RKO (cell line): ENCODE results near the gene HSD17B12.

Experiments used
- DNase-seq: peaks from one replicate; pipeline ENCODE4 v3.0.0-alpha.2; 2016; ENCODE audit warnings: low spot score

The HSD17B12 gene

DNA sequence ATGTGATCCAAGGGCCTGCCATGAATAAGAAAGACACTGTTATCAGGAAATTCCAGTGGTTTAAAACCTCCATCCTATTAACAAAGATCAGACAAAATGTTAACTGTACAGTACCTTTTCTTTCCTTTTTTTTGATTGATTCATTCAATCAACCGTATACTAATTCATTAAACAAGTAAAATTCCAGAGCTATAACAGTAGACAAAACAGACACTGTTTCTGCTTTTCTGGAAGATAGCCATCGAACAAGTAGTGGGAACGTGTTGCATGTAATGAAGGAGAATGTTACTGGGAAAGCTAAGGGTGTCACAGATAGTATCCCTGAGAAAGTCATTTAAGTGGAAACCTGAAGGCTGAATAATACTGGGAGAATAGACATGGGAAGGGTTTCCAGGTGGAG, 126.4 kb downstream of the HSD17B12 start:
- no peak for DNase-seq

DNA sequence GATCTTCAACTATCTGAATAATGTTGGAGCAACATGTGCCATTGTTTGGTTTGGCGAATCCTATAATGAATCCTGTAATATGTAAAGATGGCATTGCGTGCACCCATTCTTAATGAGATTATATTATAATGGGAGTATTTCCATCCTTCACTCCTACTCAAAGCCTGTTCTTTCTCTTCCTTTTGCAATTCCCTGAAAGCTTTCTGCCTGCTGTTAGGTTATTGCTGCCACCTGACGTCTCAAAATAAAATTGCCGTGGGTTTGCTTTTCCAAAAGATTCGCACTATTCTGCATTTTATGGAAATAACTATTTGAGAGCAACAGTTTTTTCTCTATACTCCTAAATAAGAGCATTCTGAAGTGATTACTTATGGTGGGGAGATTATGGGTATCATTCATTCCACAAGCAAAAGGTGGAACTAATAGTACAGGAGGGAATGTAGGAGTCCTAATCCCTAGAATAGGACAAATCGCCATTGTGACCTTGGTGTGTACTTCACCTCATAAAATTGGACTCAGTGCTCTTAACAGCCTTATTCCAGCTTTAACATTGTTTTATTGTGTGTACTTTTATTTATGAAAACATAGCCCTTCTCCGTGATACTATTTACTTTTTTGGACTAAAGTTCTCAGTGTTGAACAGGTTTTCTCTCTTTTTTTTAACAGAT, 130.5 kb downstream of the HSD17B12 start:
- no peak for DNase-seq

DNA sequence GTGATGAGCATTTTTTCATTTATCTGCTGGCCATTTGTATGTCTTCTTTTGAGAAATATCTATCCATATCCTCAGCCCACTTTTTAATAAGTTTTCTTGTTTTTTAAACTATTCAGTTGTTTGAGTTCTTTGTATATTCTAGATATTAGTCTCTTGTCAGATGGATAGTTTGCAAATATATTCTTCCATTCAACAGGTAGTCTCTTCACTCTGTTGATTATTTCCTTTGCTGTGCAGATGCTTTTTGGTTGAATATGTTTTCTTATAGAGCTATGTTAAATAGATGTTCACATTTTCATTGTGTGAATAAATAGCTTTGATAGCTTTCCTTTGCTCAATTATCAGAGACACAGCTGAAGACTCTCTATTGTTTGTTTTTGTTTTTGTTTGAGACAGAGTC, 131.9 kb downstream of the HSD17B12 start:
- no peak for DNase-seq

DNA sequence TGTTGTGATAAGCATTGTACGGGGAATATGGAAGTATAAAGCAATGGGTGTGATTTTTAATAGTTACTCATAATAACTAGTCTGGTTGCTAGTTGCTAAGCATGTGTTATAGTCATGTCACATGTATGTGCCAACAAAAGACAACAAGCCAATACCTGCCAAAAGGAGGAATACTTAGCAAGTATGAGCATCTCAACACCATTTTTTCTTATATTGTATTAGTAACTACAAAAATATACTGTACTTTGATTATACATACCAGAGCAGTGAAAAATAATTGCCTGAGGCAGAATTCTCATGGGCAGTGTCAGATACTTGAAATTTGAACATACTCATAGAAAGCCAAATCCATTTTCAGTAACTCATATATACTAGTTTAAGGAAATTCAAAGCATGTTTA, 137.7 kb downstream of the HSD17B12 start:
- no peak for DNase-seq

DNA sequence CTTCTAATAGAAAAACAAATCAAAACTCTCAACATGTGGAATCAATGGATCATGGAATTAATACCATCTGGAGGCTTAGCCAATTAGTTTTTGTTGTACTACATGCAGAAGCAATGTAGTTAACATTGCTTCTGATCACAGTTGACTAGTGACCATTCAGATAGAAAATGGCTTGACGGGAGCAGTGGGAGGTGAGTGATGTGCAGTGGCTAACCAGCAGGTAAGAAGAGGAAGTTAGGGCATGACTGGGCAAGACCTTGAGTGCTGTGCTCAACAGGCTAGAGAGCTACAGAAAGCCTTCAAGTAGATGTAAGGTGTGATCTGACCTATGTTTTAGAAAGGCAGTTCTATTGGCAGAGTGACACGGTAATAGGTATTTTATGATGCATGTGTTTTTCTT, 139.4 kb downstream of the HSD17B12 start:
- DNase-seq: no peak

DNA sequence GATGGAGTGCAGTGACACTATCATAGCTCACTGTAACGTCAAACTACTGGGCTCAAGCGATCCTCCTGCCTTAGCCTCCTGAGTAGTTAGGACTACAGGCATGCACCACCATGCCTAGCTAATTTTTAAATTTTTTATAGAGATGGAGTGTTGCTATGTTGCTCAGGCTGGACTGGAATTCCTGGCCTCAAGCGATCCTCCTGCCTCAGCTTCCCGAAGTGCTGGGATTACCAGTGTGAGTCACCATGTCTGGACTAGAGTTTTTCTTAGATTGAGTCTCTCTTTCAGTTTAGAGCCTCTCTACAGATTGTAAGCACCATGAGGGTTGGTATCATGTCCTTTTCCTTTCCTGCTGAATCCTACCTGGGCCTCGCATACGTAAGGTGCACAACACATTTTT, 142.8 kb downstream of the HSD17B12 start:
- no peak for DNase-seq

DNA sequence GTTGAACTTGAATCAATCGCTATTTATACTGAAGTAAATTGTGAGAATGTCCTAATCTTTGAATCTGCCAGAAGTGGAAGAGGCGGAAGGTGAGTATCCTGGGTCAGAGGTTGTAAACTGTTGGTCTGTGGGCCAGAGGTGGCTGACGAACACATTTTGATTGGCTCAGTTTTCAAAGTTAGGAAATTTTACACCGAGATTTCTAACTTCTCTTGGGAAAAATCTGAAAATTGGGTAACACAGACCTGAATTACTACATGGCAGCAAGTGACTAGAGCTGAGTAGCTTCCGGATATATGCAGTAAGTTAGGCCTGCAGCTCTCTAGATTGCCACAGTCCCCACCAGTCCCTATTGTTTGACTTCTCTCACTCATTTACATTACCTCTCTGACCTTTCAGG, 143.3 kb downstream of the HSD17B12 start:
- DNase-seq: no peak

DNA sequence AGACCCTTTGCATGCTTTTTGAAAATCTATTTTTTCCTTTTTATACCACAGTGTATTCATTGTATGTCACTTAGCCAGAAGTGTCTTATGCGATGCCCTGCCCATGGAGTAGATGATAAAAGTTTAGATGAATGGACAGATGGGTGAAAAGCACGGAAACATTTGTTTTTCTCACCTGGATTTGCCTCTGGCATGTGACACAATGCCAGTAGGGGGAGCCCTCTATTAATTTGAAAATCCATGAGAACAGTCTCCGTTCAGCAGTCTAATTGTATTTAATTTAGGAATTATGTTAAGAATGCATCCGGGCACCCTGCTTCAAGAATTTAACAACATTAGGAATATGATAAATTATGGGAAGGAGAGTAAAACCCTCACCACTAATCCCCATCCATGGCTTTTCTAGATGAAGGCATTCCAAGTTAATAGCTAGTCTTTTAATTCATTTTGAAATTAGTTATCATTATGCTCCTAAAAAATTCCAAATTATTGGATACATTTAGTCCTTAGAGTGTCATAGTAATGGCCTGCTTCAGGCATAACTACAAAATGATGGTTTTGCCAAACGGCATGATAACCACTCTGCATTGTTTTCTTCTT, 144.8 kb downstream of the HSD17B12 start:
- DNase-seq: peak; percentile 43

DNA sequence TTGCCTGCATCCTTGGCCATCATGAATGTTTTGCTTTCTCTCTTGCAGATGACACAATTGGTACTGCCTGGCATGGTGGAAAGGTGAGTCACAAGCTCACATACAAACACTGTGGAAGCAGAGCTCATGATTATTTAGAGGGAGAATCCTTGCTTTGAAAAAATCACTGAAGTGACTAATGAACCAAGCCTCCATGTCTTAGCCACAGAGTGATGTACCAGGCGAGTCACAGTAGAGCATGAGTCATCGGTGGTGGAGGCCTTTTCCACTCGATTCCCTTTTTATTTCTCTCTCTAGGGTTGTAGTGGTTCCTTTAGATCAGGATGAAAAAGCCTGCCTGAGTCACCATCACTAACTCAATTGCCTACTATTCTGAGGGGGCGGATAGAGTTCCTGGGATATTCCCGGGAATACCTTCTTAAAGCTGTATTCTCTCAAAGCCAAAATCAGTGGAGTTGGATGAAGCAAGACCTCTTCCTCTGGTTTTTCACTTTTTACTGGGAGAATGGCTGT, 150.4 kb downstream of the HSD17B12 start:
- DNase-seq: peak; percentile 100

DNA sequence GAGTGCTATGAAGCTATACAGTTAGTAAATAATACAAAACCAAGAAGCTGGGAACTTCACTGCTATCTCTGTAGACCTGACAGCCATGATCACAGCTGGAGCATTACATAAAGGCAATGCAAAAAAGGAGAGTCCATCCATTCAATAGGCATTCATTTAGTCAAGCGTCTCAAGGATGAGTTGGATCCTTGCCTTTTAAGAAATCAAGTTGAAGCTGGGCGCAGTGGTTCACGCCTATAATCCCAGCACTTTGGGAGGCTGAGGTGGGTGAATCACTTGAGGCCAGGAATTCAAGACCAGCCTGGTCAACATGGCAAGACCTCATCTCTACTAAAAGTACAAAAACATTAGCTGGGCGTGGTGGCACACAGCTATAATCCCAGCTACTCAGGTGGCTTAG, 152.0 kb downstream of the HSD17B12 start:
- no peak for DNase-seq

DNA sequence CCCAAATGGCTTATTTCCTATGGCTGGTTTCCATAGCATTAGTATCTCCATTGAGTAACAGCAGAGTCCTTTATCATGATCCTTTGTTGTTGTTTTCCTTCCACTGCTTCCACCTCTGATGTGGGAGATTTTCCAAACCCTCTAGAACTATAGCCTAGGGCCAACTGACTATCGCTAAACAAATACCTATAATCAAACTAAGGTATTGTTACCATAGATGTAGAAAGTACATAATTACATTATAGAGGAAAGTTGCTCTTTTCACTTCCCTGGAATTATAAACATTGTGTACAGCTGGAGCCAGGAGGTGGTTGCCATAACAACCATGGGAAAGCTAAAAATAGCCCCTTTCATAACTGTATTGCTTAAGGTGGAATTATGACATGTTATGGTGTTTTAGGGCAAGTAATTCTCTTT, 153.1 kb downstream of the HSD17B12 start:
- no peak for DNase-seq

DNA sequence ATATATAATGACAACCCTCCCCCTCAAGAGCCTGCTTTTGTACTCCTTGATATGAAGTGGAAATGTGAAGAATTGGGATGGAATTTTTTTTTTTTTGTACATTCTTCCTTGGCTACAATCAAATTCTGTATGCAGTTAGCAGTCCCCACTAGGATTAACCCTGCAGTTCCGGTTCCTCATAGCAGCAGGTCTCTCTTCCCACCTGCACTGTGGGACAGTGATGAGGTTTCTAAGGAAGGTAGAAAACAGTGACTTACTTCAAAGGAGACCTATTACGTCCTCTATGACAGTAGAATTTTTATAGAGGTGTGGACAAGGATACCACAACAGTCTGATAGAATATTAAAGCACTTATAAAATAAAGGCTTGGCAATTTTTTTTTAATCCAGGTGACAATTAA, 153.7 kb downstream of the HSD17B12 start:
- no peak for DNase-seq

DNA sequence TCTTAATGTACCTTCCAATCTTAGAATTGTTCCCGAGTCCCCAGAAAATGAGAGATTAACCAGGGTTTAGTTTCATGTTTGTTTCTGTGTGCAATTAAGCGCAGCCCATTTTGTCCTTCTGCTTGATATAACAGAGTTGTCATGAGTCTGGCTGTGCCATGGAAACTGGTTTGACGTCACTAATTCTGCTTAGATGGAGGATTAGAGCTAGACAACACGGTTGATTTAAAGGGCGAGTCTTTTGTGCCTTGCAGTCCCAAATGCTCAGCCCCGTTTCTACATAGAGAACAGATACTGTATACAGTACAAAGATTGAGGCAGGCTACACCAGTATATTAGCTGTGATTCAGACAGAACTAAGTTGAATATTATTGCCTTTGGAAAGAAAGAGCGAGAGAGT, 154.6 kb downstream of the HSD17B12 start:
- DNase-seq: no peak

DNA sequence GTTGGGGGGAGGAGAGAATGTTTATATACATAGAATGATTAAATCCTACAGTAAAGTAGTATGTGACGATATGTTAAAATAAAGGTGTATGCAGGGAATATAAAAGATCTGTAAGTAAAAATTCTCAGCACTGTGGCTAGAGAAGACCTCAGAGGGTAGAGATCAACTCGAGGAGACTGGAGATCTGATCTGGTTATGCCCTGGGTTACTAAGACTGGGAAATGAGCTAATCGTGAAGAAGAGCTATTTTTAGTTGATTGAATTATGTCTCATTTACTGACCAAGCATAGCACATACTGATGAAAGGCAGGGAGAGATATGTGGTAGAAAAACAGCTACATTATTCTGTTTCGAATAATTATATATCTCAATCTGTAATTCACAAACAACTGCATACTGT, 157.3 kb downstream of the HSD17B12 start:
- no peak for DNase-seq

DNA sequence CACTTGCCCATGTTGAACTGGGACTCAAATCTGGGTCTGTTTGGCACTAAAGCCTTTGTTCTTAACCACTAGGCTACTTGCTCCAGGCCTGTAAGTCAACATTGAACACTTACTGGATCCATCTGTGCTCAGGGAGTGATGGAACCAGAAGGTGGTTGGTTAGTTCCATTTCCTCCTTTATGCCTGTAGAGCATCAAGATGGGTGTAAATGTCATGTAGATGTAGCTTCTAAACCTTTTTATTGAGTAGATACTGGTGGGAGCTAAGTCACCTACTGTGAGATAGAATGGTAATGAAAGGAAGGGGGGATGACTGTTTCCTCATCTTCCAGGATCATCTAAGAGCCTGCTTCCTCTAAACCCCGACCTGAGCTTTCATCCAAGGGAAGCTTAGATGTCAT, 161.5 kb downstream of the HSD17B12 start:
- no peak for DNase-seq

DNA sequence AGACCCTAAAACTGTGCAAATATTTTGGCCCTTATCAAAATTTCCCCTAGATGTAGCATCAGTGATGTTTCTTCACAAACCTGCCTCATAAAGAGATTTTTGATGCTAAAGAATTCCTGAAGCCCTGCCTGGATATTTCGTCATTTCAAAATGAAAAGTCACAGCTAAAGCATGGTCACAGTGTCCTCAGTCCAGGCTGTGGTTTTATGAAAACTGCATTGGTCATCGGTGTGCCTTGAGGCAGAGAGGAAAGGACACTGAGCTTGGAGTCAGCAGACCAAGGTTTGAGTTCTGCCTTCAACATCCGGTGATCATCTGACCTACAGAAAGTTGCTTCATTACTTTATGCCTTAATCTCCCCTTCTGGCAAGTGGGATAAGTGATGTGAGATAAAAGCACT, 165.3 kb downstream of the HSD17B12 start:
- DNase-seq: no peak

DNA sequence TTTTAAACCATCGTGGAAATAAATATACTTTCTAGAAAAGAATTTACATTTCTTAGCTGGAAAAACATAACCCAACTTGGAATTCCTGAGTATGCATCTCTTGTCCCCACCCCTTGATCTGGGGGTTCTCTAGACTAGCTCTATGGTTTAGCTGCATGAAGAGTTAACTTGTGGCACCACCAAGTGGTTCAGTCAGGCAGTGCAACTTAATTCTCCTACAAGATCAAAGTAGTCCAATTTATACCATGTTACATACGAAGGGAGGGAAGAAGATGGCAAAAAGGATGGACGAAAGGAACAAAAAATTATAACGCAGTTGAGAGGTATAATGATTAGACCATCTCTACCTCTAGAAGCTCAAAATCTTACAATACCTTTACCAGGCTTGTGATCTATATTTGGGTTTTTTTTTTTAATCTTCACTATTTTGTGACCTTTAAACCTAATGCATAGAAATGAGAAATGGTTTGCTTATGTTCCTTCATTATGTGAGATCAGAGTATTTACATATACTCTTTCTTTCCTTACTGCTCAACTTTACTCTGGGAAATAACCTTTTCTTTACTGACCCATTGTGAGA, 171.6 kb downstream of the HSD17B12 start:
- DNase-seq: peak; percentile 75

DNA sequence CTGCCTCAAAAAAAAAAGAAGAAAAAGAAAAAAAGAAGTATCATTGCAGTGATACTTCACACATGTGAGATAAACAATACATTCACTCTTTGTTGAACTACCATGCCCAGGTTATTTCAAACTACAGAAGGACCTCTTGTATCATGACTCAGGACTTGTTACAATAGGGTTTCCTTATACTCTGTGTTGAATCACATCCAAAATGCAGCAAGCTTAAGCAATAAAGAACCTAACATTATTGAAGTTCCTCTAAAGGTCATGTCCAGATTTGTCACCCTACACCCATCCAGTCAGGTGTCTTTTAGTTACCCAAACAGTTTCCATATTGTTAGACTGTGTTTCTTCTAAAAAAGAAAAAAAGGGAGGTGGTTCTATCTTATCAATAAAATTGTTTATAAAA, 173.2 kb downstream of the HSD17B12 start:
- no peak for DNase-seq

DNA sequence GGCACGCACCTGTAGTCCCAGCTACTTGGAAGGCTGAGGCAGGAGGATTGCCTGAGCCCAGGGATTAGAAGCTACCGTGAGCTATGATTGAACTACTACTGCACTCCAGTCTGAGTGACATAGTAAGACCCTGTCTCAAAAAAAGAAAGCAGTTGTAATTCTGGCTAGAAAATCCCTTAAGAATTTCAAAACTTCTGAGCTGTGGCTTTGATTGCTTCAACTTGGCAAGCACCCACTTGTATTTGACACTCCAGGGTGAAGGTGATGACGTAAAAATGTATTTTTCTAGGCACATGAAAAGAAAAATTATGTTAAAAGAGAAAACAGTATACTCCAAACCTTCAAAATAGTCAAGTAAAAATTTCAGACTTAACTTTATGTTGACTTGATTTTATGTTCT, 176.5 kb downstream of the HSD17B12 start:
- no peak for DNase-seq

DNA sequence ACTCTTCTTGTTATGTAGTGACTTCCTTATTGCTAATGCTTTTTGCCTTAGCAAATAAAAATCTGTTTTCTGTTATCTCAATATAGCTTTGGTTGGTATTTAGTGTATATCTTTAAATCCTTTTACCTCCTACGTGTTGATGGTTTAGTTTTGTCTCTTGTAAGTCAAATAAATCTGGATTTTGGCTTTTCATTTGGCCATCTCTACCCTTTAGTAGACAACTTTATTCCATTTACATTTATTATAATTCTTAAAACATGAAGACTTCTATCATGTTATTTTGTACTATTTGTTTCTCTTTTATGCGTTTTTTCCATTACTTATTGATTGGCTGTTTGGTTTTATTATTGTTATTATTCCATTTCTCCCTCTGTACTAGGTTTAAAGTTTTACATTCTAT, 180.6 kb downstream of the HSD17B12 start:
- no peak for DNase-seq

DNA sequence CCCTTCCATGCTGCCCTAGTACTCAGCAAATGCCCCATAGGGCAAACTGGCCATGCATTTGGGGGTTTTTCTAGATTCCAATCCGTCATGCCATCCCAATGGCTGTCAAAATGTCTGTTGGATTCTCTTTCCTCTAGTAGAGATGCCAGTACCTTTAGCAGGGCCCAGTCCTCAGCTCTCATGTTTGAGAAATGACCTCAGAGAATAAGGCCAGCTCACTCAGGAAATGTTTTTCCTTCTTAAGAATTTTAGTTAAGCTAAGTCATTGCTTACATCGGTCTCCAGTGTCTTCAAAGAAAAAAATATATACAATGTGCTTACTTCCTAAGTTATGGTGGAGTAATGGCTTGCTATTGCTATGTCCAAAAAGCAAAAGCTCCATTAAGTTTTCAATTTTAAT, 186.0 kb downstream of the HSD17B12 start:
- DNase-seq: peak; percentile 11

DNA sequence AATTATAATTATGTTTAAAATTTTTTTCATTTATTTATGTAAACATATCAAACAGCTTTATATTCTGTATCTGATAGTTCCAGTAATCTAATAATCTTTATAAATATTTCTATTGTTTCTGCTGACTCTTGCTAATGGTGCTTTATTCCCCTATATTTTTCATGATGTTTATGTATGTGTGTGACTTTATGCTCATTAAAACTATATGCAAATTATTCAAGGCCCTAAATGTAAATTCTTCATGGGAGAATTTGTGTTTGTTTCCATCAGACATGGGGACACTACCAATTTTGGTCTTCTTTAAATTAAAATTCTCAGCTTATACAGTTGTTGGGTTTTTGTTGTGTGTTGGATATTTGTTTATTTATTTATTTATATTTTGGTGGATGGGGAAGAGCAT, 186.4 kb downstream of the HSD17B12 start:
- no peak for DNase-seq

DNA sequence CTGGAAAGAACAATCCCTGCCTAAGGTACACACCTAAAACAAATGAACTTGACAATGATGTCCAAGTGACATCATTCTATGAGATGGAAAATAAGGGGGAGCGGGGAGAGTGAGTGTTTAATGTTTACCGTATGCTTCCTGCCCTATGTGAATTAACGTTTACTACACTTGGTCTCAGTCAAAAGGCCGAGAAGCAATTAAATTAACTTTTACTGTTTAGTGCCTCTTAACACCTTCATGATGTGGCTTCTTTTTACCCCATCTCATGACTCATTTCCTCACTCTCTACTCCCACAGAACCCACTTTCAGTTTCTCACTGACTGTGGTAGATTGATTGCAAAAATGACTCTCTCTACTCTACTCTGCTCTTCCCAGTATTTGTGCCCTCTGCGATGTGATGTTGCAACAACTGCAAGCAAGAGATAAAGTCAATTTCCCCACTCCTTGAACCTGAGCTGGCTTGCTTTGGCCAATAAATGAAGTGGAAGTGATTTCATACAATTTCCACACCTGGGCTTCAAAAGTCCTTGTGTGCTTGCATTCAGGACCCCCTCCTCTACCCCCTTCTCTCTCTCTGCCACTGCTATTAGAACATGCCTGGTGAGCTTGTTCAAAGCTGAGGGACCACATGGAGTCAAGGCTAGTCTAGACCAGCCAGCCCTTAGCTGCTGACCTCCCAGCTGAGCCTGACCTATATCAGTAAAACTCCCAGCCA, 188.5 kb downstream of the HSD17B12 start:
- DNase-seq: peak; percentile 54
